ENCODE measurements around the gene TNFRSF14.

The TNFRSF14 gene

DNA sequence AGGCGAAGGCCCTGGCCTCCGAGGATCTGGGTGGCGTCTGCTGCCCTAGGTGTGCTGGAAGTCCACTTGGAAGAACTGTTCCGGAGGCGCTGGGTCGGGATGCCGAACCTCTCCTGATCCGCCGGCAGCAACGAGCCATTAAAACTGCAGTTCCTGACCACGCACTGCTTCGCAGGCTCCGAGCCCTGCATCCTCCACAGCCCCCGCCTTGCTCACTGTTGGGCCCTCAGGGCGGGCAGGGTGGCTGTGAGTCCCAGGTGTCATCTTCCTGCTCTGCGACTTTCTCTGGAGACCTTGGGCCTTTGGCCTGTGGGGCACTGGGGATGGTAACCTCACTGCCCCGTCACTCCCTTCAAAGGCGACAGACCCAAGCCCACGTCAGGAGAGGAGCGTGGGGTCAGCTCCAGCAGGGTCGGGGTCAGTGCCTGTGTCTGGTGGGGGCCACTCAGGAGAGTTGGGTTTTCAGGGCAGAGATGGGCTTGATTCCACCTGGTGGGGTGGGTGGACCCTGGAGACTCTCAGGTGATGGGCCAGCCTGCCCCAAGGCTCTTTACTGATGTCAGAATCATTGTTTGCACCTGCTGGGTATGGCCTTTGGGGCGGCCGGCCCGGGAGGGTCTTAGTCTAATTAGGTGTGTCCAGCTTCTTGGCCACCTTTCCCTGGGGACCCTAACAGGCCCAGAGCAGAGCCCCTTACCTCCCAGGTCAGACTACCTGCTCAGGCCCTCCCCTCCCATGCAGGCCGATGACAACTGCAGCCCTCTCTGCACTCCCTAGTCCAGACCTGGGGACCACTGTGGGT is 33.5 kb downstream of the TNFRSF14 start:
- DNase-seq: peak; percentile 15

GRCh38 chr1:2590233-2591141 is 34.3 kb downstream of the TNFRSF14 start:
- DNase-seq: peak; percentile 14

- DNase-seq: peak; percentile 9
Measured at GRCh38 chr1:2591233-2591580, 35.0 kb downstream of the TNFRSF14 start.

GRCh38 chr1:2591581-2592261 is 35.5 kb downstream of the TNFRSF14 start:
- DNase-seq: peak; percentile 12

DNA sequence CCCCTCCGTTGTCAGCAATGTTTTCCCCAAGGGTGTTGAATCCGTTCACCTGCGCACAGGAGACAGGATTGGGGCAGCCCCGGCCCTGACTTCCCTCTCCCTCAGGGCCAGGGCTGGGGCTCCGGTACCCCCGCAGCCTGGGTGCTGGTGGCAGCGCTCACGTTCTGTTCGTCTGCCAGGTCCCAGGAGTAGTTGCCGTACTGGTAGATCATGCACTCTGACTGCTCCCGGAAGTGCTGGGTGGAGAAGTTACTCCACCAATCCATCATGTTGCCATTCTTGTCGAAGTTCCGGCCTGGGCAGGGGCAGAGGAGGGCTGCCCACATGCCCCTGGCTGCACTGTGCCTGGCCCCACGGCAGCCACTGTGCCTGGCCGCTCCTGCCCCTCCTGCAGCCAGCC is 36.5 kb downstream of the TNFRSF14 start:
- peak; percentile 9 for DNase-seq

DNA sequence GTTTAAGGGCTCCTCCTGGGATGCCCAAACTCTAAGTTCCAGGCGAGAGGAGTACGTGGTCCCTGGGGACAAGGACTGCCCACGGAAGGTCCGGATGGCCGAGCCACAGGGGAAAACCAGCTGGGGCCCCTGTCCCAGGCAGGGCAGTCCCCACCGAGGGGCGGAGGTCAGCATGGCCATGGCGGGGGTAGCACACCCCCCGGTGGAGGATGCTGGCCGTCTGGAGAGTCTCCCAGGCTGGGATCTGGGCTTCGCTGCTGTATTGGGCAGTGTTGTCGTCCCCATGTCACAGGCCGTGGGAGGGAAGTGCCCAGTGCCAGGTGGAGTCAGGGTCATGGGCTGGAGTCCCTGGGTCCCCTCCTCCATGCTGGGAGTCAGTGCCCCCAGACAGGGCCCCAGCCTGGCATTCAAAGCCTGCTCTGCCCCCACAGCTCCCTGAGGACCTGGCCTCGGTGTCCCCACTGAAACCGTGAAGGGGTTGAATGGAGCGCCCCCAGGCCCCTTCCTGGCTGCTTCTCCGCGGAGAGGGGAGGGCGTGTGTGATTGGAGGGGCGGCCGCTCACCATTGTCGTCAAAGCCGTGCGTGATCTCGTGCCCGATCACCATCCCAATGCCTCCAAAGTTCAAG is 37.2 kb downstream of the TNFRSF14 start:
- peak; percentile 12 for DNase-seq

DNA sequence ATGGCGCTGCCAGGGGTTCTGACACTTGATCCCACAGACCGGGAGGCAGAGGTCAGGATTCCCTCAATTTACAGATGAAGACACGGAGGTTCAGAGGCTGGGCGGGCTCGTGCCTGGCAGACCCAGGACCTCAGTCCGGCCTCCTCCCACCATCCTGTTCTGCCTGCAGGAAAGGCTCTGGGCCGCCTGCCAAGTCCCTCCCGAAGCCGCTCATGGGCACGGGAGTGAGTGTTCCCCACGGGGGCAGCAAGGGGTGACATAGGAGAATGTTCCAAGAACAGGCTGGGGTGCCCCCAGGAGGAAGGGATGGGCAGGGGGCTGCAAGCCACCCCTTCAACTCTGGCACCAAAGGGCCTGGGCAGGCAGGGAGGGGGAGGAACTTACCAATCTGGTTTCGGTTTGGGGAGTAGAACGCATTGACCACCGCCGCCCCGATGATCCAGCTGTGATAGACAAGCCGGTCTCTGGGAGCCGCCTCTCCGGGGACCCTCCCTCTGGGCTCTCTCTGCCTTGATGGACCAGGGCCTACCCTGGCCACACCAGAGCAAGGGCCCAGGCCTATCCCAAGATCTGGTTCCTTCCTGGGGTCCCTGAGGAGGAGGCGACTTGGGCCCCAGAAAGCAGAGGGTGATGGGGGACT is 38.0 kb downstream of the TNFRSF14 start:
- DNase-seq: peak; percentile 46

GRCh38 chr1:2594641-2595131 is 38.5 kb downstream of the TNFRSF14 start:
- no peak for DNase-seq

DNA sequence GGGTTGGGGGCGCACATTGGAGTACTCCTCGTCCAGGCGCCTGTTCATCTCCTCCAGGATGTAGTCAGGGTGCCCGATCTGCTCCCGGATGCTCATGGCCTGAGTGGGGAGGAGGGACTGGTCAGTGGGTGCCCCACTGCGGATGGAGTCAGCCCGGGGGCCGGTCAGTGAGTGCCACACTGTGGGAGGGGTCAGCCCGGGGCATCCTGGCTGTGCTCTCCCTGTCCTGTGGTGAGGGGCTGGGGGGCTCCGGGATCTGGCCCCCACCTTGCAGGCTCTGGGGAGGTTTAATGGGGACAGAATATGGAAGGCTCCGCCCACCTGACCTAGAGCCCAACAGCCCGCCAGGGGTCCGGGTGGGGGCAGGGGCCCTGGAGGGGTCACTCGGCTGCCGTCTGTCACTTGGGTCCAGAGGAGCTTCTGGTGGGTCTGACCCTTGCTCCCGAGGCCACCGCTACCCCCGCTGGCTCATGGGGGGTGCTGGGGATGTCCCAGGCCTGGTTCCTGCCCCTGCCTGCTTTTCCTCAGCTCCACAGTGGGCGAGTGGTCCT is 39.2 kb downstream of the TNFRSF14 start:
- DNase-seq: no peak

DNA sequence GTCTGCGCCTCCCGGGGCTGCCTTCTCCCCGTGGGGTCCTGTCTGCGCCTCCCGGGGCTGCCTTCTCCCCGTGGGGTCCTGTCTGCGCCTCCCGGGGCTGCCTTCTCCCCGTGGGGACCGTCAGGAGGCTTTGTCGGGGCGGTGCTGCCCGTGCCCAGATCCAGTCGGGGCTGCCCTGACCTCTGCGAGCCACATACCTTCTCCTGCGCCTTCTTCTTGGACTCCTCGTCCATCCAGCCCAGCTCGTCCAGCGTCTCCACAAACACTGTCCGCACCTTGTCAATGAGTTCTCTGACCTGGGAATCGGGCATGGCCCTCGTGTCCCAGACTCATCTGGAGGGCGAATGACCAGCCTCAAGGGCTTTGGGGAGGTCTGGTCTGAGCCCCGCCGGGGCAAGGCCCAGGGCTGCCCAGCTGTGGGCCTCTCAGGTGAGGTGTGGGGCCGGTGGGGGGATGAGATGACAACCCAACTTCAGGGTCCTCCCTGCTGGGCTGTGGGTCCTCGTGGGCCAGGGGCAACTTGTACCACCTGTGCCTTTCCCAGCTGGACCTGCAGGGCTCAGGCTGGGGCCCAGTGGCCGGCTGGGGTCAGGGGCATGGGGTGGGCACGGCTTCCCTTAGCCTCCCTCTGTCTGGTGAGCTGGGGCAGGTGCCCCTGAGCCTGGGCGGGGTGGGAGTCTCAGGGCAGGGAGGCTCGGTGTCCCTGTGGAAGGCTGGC is 39.8 kb downstream of the TNFRSF14 start:
- DNase-seq: no peak

DNA sequence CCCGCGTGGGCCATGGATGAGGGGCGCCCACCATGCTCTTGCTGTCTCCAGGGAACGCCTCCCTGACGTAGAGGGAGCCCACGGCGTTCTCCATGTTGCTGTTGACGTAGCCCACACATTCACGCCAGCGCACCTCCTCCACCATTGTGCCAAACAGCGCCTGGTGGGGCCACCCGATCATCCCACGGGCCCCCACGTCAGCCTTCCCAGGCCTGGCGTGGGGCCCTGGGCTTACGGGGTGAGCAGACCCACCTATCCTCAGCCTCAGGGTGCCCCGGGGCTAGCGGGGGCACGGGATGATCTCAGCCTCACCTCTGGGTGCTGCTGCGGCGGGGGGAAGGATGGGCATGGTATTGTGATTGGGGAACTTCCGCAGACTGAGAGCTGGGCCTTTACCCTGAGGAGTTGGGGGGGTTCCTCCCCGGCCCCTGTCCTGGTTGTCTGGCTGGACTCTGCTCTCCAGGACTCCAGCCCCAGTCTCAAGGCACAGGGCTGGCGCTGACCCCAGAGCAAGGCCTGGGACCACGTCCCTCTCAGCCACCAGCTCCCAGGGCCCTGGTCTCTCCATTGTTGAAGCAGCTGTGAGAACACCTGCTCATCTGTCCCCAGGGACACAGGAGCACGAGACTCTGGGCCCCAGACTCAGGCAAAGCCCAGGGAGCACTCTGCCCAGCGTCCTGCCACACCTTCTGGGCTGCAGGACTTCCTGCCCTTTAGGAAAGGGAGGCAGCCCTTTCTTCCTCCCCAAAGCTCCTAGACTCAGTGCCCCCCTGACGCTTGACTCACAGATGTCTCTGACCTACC is 40.6 kb downstream of the TNFRSF14 start:
- DNase-seq: no peak

DNA sequence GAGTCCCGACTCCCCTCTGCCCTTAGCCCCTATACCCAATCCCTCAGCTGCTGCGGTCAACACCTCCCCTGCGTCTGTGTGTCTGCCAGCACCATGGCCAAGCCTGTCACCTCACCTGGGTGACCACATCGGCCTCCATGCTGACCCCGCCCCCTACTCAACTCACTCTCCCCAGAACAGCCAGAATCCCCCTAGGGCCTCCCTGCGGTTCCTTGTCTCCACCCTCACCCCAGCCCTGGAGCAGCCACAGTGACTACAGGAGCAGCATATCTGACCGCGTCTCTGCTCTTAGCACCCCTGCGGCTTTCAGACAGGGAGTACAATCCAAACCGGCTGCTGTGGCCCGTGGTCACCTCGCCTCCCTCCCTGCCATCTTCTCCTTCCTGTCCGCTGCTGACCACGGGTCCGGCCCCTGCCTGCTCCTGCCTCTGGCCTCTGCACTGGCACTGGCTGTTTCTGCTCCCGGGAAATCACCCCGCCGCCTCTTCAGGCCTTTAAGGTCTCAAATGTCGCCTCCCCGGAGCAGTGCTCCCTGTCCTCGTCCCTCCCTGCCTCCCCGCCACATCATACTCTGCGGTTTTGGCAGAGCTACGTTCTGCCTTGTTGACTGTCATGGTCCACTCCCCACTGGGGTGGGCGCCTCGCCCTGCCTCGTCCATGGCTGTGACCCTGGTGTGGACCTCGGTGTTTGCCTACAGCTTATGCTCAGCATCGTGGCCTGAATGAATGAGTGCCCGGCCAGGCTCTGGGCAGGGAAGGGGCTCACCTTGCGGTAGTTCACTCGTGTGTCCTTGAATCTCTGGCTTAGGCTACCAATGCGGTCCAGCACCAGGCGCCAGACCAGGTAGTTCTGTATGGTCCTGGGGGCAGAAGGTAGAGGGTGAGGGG is 41.5 kb downstream of the TNFRSF14 start:
- no peak for DNase-seq

DNA sequence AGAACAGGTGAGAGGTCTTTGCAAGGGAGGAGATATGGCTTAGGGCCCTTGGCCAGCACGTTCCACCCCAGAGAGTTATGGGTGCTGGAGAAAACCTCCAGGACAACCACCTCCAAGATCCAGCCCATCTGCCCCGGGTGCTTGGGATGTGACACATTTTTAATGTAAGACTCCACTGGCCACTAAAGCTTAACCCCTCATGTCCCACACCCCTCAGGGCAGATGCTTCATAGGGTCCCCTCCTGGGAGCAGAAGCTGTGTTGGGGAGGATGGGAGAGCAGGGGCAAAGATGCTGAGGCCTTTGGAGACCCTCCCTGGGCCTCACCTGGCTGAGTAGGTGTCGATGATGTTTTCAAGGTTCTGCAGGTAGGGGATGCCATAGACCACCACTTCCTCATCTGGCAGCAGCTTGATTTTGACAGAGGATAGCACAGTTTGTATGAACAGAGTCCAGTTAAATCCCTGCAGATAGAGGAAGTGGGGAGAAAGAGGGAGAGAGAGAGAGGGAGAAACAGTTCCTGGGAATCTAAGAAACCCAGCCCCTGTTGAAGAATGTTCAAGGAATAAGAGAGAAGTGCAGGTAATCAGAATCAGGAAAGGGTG is 42.3 kb downstream of the TNFRSF14 start:
- DNase-seq: no peak

- no peak for DNase-seq
Measured at GRCh38 chr1:2601721-2602303, 45.6 kb downstream of the TNFRSF14 start.

GRCh38 chr1:2602311-2602835 is 46.2 kb downstream of the TNFRSF14 start:
- DNase-seq: no peak

DNA sequence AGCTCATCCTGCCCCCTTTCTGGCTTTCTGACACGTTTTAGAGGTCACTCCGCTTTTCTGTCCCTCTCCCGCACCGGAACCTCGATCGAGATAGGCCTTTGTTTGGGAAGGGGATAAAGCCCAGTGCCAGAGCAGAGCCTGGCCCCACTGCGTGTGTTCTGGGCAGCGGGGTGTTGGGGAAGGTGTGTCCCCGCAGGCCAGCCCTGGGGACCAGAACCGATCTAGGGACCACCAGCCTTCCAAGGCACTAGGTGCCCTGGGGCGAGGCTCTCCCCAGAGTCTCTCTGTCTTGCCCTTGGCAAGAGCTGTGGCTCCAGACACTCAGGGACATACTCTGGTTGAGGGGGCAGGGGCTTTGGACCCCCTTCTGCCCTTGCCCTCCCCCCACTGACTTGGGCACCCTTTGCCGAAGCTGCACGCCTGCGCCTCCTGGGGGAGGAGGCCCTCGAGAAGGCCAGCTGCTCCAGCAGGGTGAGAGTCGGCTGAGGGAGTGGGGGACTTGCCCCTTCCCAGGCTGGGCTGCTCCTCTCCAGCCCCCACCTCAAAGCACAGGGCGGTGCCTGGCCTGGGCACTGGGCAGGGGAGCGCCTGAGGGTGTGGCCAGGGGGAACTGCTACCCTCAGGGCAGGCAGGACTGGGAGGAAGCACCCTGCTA is 46.8 kb downstream of the TNFRSF14 start:
- DNase-seq: no peak

GRCh38 chr1:2603521-2604155 is 47.5 kb downstream of the TNFRSF14 start:
- DNase-seq: no peak
